Measurements from ENCODE around the gene NPB.

DNA sequence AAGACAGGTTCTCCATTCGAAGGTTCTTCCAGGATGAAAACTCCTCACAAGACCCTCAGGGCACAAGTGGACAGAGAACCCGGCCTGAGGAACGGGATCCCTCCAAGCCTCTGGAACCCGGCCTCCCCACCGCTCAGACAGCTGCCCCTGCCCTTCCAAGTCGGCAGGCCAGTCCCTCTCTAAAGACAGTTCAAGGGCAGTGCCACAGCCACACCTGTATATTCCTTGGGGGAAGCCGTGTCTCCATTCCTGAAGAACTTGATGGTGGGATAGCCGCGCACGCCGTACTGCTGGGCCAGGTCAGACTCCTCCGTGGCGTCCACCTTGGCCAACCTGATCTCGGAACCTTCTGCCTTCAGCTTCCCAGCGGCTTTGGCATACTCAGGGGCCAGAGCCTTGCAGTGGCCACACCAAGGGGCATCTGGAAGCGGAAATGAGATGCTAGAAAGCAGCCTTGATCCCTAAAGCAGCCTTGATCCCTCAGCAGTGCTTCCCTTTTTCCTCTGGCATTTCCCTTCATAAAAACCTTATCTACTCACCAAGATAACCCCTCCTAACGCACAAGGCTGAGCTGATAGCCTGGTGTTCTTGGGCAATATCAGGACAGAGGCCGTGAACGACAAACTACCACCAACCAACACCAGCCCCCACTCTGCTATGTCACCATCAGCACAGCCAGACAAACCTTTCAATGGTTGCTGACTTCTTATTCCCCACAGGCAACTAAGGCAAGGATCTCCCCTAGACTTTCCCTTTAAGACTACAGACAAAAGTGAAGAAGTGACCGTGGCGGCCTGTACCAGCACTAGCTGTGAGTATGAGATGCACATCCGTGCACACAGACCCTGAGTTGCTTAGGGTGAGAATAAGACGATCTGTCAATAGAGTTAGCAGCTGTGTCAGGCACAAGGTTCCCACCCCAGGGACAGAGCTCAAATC lies 42.8 kb upstream of the NPB start:
- TF ChIP-seq NFIC (IDR thresholded peaks at IDR 0.05) (no peak), YY1 (IDR thresholded peaks at IDR 0.05; ENCODE audit: low read depth) (no peak), EP300 (IDR thresholded peaks at IDR 0.05; ENCODE audit: borderline replicate concordance) (no peak), TAF1 (IDR thresholded peaks at IDR 0.05; ENCODE audit: low read depth) (no peak), CEBPB (IDR thresholded peaks at IDR 0.05) (no peak), TEAD4 (IDR thresholded peaks at IDR 0.05) (no peak), REST (IDR thresholded peaks at IDR 0.05; ENCODE audit: low read depth) (no peak), RAD21 (IDR thresholded peaks at IDR 0.05; ENCODE audit: low read depth) (no peak), USF1 (IDR thresholded peaks at IDR 0.05) (no peak), TCF12 (IDR thresholded peaks at IDR 0.05; ENCODE audit: low read depth) (no peak), FOXM1 (IDR thresholded peaks at IDR 0.05; ENCODE audit: borderline replicate concordance, low read depth) (no peak), CREB1 (IDR thresholded peaks at IDR 0.05; ENCODE audit: low read depth) (no peak)
- TF ChIP-seq, protein P1, sequence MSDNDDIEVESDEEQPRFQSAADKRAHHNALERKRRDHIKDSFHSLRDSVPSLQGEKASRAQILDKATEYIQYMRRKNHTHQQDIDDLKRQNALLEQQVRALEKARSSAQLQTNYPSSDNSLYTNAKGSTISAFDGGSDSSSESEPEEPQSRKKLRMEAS (IDR thresholded peaks at IDR 0.05): no peak

Data from Ishikawa (cell line).